BJ (cell line): Measurements from ENCODE around the gene NCOR2. TPM values are rescaled to one million over a fixed set of nuclear protein-coding genes. Genes with fewer than 3 reads are reported as not detected.

Source experiments
- CTCF ChIA-PET: fragments of 350-600 bp; formaldehyde crosslinking; extraction: SDS; loops from one replicate; lab custom pipeline; 2021; ENCODE audit warnings: antibody characterized with exemption, inconsistent platforms; lab: Yijun Ruan, JAX
- POLR2A ChIA-PET: fragments of 300-600 bp; sonication (Branson Sonifier 250); formaldehyde crosslinking; extraction: SDS; loops from one replicate; lab custom pipeline; 2021; ENCODE audit warnings: antibody characterized with exemption; lab: Charles Lee
- DNase-seq: peaks from one replicate; pipeline ENCODE4 v3.0.0-alpha.2; 2011; ENCODE audit warnings: low read depth
- H3K27me3 ChIP-seq: 2 replicates; pipeline ENCODE4 v1.6.0; 2011; ENCODE audit warnings: low read length; ENCODE audit not compliant: control insufficient read depth, insufficient read depth
- H3K36me3 ChIP-seq: 2 replicates; pipeline ENCODE4 v1.5.1; 2011; ENCODE audit warnings: low read length; ENCODE audit not compliant: control insufficient read depth, insufficient read depth
- H3K4me3 ChIP-seq: 2 replicates; pipeline ENCODE4 v1.5.1; 2011; ENCODE audit warnings: low read depth, mild to moderate bottlenecking, control low read depth, low read length
- CTCF ChIP-seq: IDR thresholded peaks from 2 replicates; pipeline ENCODE4 v1.5.1; 2011; ENCODE audit warnings: low read depth, mild to moderate bottlenecking, control low read depth, inconsistent platforms, low read length, moderate library complexity; ENCODE audit not compliant: insufficient read depth
- polyA plus RNA-seq: library from polyadenylated mRNA; depleted of rRNA; stranded (reverse); fragments of >200 nt; gene quantifications from 2 replicates; pipeline ENCODE4 v1.2.3, GENCODE V29; 2011

The NCOR2 gene
- polyA plus RNA-seq, 1 experiment, result 8.3 TPM

DNA sequence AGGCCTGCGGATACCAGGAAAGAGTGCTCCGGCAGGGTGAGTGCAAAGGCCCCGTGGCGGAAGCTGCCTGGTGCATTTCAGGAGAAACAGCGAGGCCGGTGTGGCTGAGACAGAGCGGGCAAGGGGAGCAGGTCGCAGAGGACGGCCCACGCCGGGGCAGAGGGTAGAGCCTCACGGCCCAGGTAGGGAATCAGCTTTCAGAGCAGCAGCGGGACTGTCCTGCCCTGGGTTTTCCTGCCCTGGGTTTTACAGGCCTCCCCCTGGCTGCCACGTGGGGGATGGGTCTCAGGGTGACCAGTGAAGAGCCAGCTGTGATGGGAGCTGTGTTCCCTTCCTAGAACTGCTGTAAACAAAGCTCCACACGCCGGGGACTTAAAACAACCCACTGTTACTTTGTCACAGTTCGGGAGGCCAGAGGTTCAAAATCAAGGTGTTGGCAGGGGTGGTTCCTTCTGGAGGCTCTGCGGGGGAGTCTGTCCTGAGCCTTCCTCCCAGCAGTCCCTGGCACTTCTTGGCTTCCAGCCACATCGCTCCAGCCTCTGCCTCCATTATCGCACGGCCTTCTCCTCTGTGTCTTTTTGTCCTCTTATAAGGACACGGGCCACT is 10.4 kb downstream of the NCOR2 start:
- no peak for TF ChIP-seq CTCF
- Histone ChIP-seq H3K4me3 (no peak overlapping the region), H3K27me3 (no peaks in the 10 kb centered on the region), H3K36me3 (peaks cover 3% of the 10 kb centered on the region; the same call in 1 of the 2 replicates)
- ChIA-PET CTCF (interaction anchor here (0.6 kb wide), 1 partner anchor 28 kb away, joined by 4 read pairs; no protein-coding TSS in a partner anchor), POLR2A (no interaction called here)
- no peak for DNase-seq

- POLR2A ChIA-PET, result no interaction called here
- H3K4me3 ChIP-seq, result no peak overlapping the region
- H3K36me3 ChIP-seq, result peaks cover 3% of the 10 kb centered on the region; the same call in 1 of the 2 replicates
- CTCF ChIA-PET, result no interaction called here
- no peak for DNase-seq
- no peak for TF ChIP-seq CTCF
- no peaks in the 10 kb centered on the region for H3K27me3 ChIP-seq
Measured at GRCh38 chr12:124556074-124556466, 11.3 kb downstream of the NCOR2 start.

DNA sequence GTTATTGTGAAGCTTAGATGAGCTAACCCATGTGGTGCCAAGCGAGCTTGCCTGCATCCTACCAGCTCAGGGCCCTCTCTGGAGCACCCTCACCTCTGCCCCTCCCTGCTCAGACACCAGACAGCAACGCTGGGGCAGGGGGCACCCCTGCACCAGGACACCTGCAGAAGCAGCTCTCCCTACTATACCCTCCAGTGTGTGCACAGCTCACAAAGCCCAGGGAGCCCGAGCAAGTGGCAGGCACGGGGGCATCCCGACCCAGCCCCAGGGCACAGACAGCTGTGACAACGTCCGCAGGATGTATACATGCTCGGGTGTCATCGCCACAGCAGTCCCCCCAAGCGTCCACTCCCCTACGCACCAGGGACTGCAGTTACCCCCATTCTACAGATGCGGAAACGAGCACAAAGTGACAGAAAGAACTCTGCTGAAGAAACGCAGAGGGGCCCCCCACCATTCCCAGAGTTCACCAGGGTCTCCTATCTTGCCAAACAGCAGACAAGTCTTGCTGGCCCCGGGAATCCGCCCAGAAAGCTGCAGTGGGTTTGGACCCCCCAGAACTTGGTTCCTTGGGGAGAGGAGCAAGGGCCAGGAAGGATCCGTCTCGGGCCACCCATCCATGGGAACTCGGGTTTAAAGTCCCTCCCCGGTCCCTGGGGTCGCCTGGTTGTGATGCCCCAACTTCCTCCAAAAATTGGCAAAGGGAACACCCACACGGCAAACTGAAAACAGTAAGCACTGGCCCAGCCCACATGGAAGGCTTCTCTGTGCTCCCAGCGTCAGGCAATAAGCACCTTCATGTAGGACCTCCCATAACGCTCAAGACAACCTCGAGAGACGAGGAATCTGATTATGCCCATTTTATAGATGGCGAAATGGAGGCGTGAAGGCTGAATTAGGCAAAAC is 12.0 kb downstream of the NCOR2 start:
- no peak overlapping the region for H3K4me3 ChIP-seq
- H3K36me3 ChIP-seq, result peaks cover 3% of the 10 kb centered on the region; the same call in 1 of the 2 replicates
- no peak for TF ChIP-seq CTCF
- H3K27me3 ChIP-seq, result no peaks in the 10 kb centered on the region
- DNase-seq, result no peak
- CTCF ChIA-PET, result no interaction called here
- POLR2A ChIA-PET, result no interaction called here

GRCh38 chr12:124554429-124555029 is 12.9 kb downstream of the NCOR2 start:
- POLR2A ChIA-PET, result no interaction called here
- no peak for TF ChIP-seq CTCF
- H3K4me3 ChIP-seq, result no peak overlapping the region
- no peak for DNase-seq
- H3K36me3 ChIP-seq, result peaks cover 3% of the 10 kb centered on the region; the same call in 1 of the 2 replicates
- CTCF ChIA-PET, result no interaction called here
- H3K27me3 ChIP-seq, result no peaks in the 10 kb centered on the region
